NCI-H226 (cell line): ENCODE data around the gene TNNI3K.

ENCODE experiments used
- DNase-seq: peaks from one replicate; pipeline ENCODE4 v3.0.0-alpha.2; 2015

Gene TNNI3K

GRCh38 chr1:74314438-74314837 is 79.3 kb downstream of the TNNI3K start:
- DNase-seq = no peak

- no peak for DNase-seq
Measured at GRCh38 chr1:74316302-74316701, 81.1 kb downstream of the TNNI3K start.

- no peak for DNase-seq
Measured at GRCh38 chr1:74317663-74318062, 82.5 kb downstream of the TNNI3K start.

GRCh38 chr1:74323937-74324473 is 88.8 kb downstream of the TNNI3K start:
- no peak for DNase-seq

GRCh38 chr1:74324684-74325448 is 89.7 kb downstream of the TNNI3K start:
- no peak for DNase-seq

GRCh38 chr1:74328851-74329250 is 93.7 kb downstream of the TNNI3K start:
- no peak for DNase-seq

- no peak for DNase-seq
Measured at GRCh38 chr1:74333244-74333643, 98.1 kb downstream of the TNNI3K start.

- DNase-seq = no peak
Measured at GRCh38 chr1:74334147-74334546, 99.0 kb downstream of the TNNI3K start.

GRCh38 chr1:74340656-74341055 is 105.5 kb downstream of the TNNI3K start:
- no peak for DNase-seq

- no peak for DNase-seq
Measured at GRCh38 chr1:74341702-74342339, 106.6 kb downstream of the TNNI3K start.

GRCh38 chr1:74343216-74343615 is 108.0 kb downstream of the TNNI3K start:
- no peak for DNase-seq

GRCh38 chr1:74344387-74344786 is 109.2 kb downstream of the TNNI3K start:
- DNase-seq = no peak

- no peak for DNase-seq
Measured at GRCh38 chr1:74356493-74356892, 121.3 kb downstream of the TNNI3K start.

- DNase-seq = no peak
Measured at GRCh38 chr1:74357150-74357549, 122.0 kb downstream of the TNNI3K start.

- no peak for DNase-seq
Measured at GRCh38 chr1:74357756-74358155, 122.6 kb downstream of the TNNI3K start.

GRCh38 chr1:74362691-74363090 is 127.5 kb downstream of the TNNI3K start:
- no peak for DNase-seq

GRCh38 chr1:74363220-74363619 is 128.0 kb downstream of the TNNI3K start:
- DNase-seq = no peak

- DNase-seq = no peak
Measured at GRCh38 chr1:74367175-74367813, 132.1 kb downstream of the TNNI3K start.

- DNase-seq = no peak
Measured at GRCh38 chr1:74368335-74368734, 133.1 kb downstream of the TNNI3K start.

- DNase-seq = no peak
Measured at GRCh38 chr1:74375376-74375775, 140.2 kb downstream of the TNNI3K start.

GRCh38 chr1:74380252-74380651 is 145.1 kb downstream of the TNNI3K start:
- DNase-seq = no peak

- DNase-seq = no peak
Measured at GRCh38 chr1:74388855-74389254, 153.7 kb downstream of the TNNI3K start.

GRCh38 chr1:74392186-74392585 is 157.0 kb downstream of the TNNI3K start:
- no peak for DNase-seq

GRCh38 chr1:74392840-74393239 is 157.7 kb downstream of the TNNI3K start:
- DNase-seq = no peak
